GM18505 (cell line): ENCODE measurements around the gene CCNJL.

Experiments used
- ATAC-seq: cut with Tn5 transposase; IDR thresholded peaks from one replicate; pipeline ENCODE4 v1.9.1; 2021; ENCODE audit not compliant: unreplicated experiment
- POLR2A ChIP-seq: IDR thresholded peaks from 4 replicates; pipeline ENCODE4 v1.6.1; 2011; ENCODE audit warnings: borderline replicate concordance; ENCODE audit not compliant: insufficient read depth, insufficient read length; ENCODE audit errors: extremely low read depth

The CCNJL gene

DNA sequence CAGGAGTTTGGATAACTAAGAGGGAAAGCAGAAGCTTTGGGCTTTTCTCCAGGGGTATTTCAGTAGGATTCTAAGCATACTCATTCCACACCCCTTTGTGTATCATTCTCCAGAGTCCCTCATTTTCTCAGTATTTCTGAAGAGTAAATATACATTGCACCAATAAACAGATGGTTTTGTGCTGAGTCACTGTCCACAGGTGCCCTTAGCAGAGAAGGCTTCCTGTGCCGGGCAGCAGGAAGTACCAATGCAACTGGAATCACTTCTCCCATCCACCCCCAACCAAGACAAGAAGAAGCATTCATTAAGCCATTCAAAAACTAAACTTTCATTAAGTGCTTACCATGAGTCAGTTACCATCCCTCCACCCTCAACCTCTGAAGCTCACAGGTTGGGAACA, 3.6 kb upstream of the CCNJL start:
- no peak for TF ChIP-seq POLR2A
- no peak for ATAC-seq

DNA sequence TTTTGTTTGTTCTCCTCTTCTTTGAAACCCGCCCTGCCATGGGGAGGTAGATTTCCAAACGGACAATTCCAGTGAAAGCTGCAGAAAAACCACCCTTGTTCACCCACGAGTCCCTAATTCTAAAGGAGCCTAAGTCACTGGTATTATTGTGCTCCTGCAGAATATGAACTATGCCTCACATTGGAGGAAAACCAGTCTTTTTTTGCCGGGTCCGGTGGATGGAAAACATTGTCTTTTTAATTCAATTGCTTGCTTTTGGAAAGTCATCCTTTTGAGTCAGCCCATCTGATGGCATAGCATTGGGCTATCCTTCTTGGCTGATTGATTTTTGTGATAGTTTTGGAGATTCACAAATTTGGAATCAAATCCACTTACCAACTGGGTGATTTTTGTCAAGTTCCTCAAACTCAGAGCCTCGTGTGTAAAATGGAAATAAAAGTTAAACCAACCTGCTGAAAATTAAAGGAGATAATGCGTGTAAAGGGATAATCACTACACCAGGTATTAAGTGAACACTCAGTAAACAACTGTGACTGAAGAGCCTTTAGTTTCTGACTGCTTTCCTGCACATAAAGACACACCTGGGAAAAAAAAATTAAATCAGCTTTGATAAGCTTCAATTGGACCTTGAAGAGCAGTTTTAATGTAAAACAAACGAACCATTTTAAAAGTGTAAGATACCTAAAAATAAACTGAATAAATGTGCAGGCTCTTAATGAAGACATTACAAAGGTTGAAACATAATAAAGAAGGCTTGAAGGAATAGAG, 780 bp upstream of the CCNJL start:
- TF ChIP-seq POLR2A, result no peak
- no peak for ATAC-seq

DNA sequence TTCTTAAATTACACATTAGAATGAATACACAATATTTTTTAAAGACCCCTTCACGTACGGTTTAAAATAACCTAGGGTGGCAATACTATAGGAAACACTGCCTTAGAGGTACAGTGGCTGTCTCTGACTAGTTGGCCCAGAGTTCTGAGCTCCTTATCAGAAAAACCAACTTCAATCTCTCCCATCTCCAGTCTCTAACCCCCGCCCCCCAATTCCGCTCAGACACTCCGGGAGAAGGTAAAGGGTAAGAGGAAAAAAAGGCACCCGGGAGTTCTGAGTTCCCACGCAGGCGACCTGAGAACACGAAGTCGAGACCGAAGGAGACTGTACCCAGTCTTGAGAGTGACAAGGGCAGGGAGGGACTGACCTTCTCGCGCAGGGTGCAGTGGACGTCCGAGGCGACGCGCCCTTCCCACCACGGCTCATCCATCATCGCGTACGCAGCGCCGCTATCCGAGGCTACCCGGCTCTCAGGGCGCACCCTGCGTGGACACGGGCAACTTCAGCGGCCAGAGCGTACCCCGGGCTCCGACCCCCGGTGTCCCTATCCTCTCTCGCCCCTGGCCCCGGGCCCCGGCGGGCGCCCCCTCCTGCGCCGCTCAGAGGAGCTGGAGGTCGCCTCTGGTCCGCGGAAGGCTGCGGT, 752 bp downstream of the CCNJL start:
- TF ChIP-seq POLR2A, result no peak
- ATAC-seq, result peak; percentile 5

DNA sequence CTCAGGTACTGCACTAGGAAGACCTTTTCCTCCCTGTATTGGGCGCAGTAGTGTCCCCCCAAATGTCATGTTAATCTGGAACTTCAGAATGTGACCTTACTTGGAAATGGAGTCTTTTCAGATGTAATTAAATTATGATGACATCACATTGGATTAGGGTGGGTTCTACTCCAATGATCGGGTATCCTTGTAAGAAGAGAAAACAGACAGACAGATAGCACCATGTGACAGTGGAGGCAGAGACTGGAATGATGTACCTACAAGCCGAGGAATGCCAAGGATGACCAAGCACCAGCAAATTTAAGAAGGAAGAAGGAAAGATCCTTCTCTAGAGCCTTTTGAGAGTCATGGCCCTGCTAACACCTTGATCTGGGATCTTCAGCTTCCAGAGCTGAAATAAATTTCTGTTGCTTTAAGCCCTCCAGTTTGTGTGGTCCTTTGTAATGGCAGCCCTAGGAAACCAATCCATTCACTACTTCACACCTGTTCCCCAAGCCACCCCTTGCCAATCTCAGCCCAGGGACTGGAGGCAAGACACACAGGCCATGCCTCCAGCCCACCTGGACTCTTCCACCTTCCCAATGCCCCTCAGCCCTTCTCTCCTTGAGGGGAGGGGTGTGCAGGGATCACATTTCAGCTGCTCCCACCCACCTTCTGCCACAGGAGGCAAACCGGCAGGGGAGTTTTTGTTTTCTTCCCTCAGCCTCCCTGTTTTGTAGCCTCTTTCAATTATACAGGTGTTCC, 1.6 kb downstream of the CCNJL start:
- no peak for ATAC-seq
- TF ChIP-seq POLR2A, result no peak

DNA sequence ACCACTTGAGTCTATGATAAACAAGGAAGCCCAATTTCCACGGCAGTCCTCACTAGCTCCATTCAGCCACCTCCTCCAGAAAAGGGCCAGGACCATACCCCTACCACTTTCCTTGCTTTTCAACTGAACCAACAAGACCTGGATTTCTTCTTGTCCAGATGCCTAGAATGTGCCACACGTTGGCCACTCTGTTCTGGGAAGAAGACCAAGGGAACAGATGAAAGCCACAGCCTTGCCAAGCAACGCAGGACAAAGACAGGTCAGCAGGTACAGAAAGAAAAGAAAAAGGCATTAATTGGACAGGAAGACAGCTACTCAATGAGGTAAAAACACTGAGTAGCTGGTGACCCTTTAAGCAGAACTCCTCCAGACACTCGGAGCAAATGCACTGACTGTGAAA, 2.2 kb downstream of the CCNJL start:
- no peak for TF ChIP-seq POLR2A
- ATAC-seq, result no peak

DNA sequence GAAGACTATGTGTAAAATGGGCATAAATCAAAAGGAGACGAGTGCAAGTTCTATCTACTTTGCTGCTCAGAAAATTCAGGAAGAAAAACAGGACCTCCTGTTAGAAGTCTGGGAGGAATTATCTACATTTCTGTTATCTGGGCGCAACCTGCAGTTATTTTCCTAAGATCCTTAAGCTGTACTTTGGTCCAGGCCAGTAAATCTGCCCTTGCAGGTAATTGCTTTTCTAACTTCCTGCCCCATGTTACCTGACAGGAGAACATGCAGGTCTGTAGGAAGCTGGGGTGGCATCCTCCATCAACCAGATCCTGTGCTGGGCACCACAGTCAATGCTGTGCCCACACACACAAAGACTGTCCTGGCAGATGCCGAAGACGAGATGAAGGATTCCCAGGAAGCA, 5.7 kb downstream of the CCNJL start:
- ATAC-seq, result no peak
- TF ChIP-seq POLR2A, result no peak

DNA sequence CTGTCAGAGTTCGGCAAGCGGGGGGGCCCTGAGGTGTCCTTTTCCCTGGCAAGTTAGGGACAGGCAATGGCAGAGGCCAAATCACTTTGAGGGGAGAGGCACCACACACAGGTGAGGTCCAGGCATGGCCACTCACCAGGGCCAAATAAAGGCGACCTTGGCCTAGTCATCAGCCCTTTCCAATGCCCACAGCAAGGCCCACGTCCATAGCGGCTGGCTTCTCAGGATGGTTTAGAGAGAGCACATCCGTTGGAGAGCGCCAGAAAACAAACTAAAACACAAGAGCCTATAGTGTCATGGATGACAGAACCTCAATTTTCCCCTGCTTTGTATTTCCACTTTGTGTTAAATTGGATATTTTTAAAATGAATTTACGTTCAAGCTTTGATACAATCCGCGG, 7.0 kb downstream of the CCNJL start:
- TF ChIP-seq POLR2A, result no peak
- ATAC-seq, result no peak

DNA sequence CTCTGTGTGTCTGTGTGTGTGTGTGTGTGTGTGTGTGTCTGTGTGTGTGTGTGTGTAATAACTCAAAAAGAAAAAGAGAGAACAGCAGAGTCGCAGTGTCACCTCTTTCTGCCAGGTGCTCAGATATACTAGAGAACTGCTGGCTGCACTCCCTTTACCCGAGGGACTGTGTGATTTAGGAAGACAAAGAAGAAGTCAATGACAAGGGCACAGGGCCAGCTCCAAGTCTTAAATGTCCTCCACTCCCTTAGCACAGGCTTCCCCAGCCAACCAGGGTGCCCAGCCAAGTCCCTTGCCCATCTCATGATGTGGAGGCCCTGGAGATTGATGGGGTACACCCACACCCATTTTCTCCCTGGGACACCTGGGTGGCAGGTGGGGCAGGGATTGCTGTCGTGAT, 8.7 kb downstream of the CCNJL start:
- no peak for ATAC-seq
- TF ChIP-seq POLR2A, result no peak

DNA sequence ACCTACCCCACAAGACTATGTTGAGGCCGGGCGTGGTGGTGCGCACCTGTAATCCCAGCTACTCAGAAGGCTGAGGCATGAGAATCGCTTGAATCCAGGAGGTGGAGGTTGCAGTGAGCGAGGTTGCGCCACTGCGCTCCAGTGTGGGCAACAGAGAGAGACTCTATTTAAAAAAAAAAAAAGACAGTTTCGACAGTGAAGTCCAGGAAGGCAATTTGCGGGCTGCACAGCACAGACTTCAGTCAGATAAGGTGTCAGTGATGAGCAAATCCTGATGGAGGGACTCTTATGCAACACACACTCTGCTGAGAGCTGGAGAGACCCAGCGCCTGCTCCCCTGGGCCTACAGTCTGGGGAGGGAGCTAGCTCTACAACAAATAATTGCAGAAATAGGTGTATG, 14.2 kb downstream of the CCNJL start:
- no peak for ATAC-seq
- no peak for TF ChIP-seq POLR2A

DNA sequence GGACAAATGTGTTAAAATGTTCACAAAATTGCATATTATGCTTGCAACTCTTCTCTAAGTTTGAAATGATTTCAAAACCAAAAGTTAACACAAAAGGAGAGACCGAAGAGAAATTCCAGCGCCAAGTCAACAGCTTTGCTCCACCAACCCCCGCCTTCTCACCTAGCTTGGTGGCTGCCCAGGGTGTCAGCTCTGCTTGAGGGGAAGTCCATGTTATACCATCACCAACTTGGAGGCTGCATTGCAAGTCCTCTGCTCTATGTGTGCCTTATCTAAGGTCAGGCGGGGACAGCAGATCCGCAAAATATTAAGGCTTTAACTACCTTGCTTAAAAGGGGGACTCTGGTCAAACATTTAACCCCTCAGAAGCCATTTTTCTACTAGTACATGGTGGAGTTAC, 14.6 kb downstream of the CCNJL start:
- no peak for TF ChIP-seq POLR2A
- no peak for ATAC-seq

DNA sequence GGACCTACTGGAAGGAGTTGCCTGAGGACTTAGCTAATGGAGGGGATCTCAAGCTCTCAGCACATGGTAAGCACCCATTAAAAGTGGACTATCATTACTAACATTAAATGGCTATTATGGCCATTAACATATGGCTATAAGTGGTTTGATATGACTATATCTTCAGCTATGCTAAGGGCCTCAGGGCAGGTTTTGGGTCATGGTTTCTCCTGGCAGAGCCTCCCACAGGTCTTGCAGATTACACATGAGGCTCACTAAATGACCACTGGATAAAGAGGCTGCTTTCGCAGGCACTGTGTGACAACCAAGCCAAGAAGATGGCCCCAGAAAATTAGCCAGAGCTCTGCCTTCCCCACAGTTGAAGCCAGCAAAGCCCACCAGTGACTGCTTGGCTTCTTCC, 15.4 kb downstream of the CCNJL start:
- TF ChIP-seq POLR2A, result no peak

DNA sequence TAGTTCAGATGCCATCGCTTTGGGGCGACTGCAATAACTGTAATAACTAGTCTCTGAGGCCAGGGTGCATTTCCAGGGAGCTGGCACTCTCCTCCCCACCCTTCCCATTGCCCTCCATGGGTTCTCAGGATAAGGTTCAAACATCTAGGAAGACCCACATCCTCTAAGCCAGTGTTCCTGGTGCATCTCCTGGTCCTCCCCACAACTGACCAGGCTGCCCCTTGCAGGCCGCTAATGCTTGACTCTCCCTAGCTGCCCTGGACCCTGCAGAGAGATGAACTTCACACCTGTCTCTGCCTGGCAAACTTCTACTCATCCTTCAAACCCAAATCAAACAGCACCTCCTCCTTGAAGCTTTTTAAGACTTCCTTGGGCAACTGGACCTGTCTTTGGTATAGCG, 15.9 kb downstream of the CCNJL start:
- TF ChIP-seq POLR2A, result no peak
- no peak for ATAC-seq

More for the DNA sequence above, 15.4 kb downstream of the CCNJL start:
- ATAC-seq, result no peak

DNA sequence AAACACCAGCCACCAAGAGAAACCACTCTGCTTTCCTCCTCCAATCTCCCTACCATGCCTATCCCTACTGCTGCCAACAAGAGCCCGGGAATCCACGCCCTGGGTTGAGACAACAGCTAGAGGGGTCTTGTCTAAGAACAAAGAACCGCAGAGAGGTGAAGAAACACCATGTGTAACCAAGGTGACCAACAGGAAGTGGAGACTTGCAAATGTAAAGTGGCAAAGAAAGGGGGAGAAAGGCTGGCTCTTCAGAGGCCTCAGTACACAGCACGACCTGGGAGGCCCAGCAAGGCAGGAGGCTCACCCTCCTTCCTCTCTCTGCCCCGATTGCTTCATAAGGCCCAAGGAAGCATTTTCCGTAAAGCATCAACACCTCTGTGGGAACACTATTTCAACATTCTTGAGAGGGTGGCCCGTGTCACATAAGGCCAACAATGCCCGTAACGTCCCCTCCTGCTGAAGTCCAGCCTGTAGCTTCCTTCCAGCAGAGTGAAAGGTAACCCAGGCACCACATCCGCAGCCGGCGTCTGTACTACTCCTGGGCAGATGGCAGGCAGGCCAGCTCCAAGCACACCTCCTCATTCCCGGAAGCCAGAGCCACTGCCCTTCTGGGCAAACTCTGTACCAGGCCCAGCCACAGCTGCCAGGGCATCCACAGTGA, 18.3 kb downstream of the CCNJL start:
- no peak for ATAC-seq
- no peak for TF ChIP-seq POLR2A
